ENCODE results near the gene SPTLC1.
"Not testable (repeated sequence)": the region's sequence is repeated elsewhere in the genome, so short reads cannot be mapped to it uniquely, and the experiment has no call there.

Gene SPTLC1

DNA sequence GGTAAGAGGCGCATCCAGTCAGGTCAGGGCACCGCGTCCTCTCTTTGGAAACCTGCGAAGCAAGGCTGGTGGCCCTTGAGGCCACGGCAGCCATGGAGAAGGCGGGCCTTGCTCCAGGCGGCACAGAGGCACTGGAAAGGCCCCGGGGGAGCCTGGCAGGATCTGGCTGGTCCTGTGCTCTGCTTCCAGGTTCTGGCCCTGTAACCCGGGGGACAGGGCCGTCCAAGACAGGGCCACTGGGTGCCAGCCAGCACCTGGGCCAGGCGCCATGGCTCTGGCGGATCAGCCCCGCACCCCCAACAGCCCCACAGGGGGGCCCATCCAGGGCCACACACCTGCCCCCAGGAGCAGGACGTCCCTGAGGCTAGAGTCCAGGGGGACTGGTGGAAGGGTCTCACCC, 11.6 kb downstream of the SPTLC1 start:
- DNase-seq; in situ Hi-C loops (cut with MboI; ENCODE audit: low pct_unique_long_range_greater_than_20kb, low sequenced_read_pairs): not testable (repeated sequence)

DNA sequence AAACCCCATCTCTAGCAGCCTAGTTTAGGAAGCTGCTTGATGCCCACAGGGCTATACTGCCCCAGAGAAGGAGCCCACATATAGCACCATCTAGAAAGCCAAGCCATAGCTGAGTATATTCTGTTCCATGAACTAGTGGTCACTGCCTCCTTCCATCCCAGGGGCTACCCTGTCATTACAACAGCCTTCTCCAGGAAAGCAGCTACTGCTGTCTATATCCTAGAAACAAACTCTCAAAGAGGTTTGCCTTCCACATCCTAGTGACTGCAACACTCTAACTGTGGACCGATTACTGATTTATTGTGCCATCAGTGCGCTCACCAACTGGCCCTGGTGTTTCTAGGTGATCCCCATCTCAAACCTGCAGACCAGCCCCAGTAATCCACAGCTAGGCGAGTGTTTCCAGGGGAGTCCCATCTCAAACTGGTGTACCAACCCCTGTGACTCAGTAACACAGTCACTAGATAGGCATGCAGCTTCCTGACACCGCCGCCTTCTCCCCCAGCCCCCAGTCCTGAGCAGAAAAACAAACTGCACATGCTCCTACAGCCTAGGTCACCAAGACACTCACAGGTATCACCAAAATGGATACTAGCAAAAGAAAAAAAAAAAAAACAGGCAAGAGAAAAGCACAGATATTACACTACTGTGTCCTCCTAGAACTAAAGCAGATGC, 14.8 kb downstream of the SPTLC1 start:
- in situ Hi-C loops (cut with MboI; ENCODE audit: low pct_unique_long_range_greater_than_20kb, low sequenced_read_pairs), result no loop called here
- no peak for DNase-seq

GRCh38 chr9:92098638-92099037, 16.6 kb downstream of the SPTLC1 start:
- DNase-seq, result no peak
- in situ Hi-C loops (cut with MboI; ENCODE audit: low pct_unique_long_range_greater_than_20kb, low sequenced_read_pairs), result no loop called here

- in situ Hi-C loops (cut with MboI; ENCODE audit: low pct_unique_long_range_greater_than_20kb, low sequenced_read_pairs), result no loop called here
- no peak for DNase-seq
Measured at GRCh38 chr9:92097997-92098482, 17.2 kb downstream of the SPTLC1 start.

GRCh38 chr9:92095236-92095635, 20.0 kb downstream of the SPTLC1 start:
- in situ Hi-C loops (cut with MboI; ENCODE audit: low pct_unique_long_range_greater_than_20kb, low sequenced_read_pairs), result no loop called here
- no peak for DNase-seq

DNA sequence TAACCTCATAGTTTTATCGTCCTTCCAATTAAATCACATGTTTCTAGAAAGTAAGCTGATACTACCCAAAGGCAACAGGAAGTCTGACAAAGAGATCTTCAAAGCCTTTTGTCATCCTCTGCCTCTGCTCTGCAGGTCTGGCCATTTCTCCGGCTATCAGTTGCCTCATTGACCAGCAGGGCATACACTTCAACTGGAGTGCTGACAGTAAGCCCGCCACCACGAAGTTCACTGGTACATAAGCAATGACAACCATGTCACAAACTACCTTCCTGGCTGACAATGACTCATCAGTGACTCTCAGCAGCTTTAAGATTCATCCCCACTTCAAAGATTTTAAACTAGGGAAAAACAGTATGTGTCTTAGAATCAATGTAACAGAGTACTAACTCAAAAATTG, 20.6 kb downstream of the SPTLC1 start:
- in situ Hi-C loops (cut with MboI; ENCODE audit: low pct_unique_long_range_greater_than_20kb, low sequenced_read_pairs), result no loop called here

DNA sequence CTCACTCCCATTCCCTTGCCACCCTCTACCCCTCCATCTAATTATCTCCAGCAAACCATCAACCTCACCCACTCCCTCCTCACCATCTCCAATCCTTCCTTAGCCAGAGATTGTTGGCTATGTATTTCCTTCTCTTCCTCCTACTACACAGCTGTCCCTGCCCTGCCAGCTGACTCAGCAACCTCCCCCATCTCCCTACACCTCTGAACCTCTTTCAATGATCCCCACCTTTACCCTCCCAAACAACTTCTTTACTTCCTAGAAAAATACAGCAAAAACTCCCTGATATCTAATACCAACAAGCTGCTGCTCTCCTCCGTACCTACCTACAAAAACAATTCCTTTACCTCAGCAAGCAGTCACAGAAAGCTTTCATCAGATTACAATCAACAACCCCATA, 37.3 kb downstream of the SPTLC1 start:
- in situ Hi-C loops (cut with MboI; ENCODE audit: low pct_unique_long_range_greater_than_20kb, low sequenced_read_pairs), result no loop called here

More for the DNA sequence above, 20.6 kb downstream of the SPTLC1 start:
- DNase-seq, result no peak

DNA sequence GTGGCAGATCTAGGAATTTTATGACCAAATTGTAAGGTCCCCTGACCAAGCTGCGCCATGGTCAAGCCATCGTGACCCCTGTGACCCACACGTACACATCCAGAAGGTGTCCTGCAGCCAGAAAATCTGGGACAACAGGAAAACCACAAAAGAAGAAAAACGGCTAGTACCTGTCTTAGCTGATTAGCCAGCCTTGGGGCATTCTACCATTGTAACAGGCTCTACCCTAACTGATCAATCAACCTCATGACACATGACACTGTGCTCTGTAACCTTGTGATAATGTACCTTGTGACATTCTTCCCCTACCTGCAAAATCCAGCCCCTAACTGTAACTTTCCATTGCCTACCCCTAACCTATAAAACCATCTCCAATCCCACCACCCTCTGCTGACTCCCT, 43.6 kb downstream of the SPTLC1 start:
- in situ Hi-C loops (cut with MboI; ENCODE audit: low pct_unique_long_range_greater_than_20kb, low sequenced_read_pairs), result no loop called here
- DNase-seq, result no peak

More for the DNA sequence above, 37.3 kb downstream of the SPTLC1 start:
- DNase-seq, result no peak

GRCh38 chr9:92066168-92066567, 49.0 kb downstream of the SPTLC1 start:
- no peak for DNase-seq
- in situ Hi-C loops (cut with MboI; ENCODE audit: low pct_unique_long_range_greater_than_20kb, low sequenced_read_pairs), result no loop called here

GRCh38 chr9:92064711-92065110, 50.5 kb downstream of the SPTLC1 start:
- in situ Hi-C loops (cut with MboI; ENCODE audit: low pct_unique_long_range_greater_than_20kb, low sequenced_read_pairs), result no loop called here
- DNase-seq, result no peak

GRCh38 chr9:92061184-92061583, 54.0 kb downstream of the SPTLC1 start:
- DNase-seq, result no peak
- in situ Hi-C loops (cut with MboI; ENCODE audit: low pct_unique_long_range_greater_than_20kb, low sequenced_read_pairs), result no loop called here

DNA sequence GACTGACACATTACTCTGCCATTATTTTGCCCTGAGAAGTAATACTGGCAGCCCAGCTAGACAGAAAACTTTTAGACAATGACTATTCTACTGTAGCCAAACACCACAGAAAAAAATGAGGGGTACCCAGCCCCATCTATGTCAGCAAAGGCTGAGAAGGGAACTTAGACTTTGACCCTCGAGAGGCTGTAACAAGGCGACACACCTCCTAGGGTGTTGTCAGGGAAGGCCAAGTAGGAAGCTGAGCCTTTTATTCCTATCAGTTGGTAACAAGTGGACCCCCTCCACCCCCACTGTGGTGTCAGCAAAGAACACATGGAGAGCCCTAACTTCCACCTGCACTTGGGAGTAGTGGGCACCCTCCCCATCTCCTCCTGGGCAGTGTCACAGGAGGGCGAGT, 55.6 kb downstream of the SPTLC1 start:
- no peak for DNase-seq
- in situ Hi-C loops (cut with MboI; ENCODE audit: low pct_unique_long_range_greater_than_20kb, low sequenced_read_pairs), result no loop called here

DNA sequence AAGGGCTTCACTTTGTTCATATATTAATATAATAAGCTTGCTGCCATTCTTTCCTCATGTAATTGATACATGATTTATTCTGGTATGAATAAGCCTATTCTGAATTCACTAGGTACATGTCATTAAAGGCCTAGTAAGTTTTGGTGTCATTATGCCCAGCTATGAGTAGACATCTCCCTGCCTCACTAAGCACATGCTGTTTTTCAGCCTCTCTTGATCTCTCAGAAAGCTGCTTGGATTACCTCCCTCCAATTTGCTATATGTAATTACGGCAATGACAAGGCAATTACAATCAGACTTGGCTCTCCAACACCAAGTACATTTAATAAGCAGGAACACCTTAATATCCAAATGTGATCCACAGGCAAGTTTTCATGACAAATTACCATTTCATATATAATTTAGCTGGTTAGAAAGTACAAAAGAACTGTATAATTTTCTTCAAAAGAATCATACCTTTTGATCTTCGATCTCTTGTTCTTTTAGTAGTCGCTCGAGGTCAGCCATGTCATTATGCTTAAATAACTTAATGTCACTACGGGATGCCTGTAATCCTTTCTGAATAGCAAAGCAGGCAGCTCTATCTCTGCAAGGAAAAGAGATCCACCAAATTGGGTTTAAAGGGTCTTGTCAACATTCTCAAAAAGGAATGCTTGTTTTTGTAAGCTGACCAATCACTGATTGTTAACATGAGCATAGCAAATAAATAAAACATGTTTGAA, 56.3 kb downstream of the SPTLC1 start:
- in situ Hi-C loops (cut with MboI; ENCODE audit: low pct_unique_long_range_greater_than_20kb, low sequenced_read_pairs), result no loop called here
- DNase-seq, result no peak

DNA sequence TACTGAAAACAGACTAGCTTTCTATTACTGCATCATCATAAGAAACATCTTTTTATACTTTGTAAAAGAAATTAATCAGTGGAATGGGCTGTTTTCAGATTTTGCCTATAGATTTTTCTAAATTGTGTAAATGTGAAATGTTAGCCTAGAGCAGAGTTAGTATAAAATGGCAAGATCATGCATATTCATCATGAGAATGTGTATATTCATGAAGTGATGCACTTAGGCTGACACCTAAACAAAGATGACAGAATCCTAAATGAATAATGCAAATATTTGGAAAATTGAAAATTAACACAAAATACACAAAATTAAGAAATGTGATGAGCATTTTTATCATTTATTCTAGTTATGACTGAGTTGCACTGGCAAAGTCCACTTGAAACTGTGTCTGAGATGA, 57.2 kb downstream of the SPTLC1 start:
- DNase-seq, result no peak
- in situ Hi-C loops (cut with MboI; ENCODE audit: low pct_unique_long_range_greater_than_20kb, low sequenced_read_pairs), result no loop called here

DNA sequence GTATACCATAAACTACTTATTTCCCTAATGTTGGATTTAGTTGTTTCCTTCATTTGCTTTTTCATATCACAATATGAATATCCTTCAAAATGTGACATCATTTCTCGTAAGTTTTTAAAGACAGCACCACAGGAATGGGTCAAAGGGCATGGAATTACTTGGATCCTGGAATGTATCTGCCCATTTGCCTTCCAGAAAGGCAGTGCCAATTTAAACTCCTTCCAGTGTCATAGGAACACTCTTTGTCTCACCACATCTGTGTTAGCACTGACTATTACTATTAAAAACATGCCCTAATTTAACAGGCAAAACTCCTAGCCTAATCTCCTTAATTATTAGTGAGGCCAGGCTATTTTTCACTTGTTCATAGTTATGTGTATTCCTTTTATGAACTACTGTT, 58.0 kb downstream of the SPTLC1 start:
- in situ Hi-C loops (cut with MboI; ENCODE audit: low pct_unique_long_range_greater_than_20kb, low sequenced_read_pairs), result no loop called here

DNA sequence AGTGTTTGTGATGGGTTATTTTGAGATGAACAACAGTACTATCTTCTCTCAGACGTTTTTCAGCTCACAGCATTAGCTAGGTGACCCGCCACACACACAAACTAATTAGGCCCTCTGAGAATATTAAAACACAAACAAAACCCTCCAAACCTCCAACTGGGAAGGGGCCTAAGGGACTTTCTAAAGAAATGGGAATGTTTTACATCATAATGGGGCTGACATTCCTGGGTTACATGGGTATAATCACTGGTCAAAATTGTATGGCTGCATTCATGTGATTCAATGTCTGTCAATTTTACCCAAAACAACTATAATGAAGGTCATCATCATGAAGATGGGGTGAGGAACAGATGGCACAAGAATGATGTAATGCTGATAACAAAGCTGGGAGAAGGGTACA, 59.6 kb downstream of the SPTLC1 start:
- in situ Hi-C loops (cut with MboI; ENCODE audit: low pct_unique_long_range_greater_than_20kb, low sequenced_read_pairs), result no loop called here
- DNase-seq, result no peak

More for the DNA sequence above, 58.0 kb downstream of the SPTLC1 start:
- no peak for DNase-seq

GRCh38 chr9:92048924-92049625, 66.1 kb downstream of the SPTLC1 start:
- in situ Hi-C loops (cut with MboI; ENCODE audit: low pct_unique_long_range_greater_than_20kb, low sequenced_read_pairs), result no loop called here
- DNase-seq, result no peak

DNA sequence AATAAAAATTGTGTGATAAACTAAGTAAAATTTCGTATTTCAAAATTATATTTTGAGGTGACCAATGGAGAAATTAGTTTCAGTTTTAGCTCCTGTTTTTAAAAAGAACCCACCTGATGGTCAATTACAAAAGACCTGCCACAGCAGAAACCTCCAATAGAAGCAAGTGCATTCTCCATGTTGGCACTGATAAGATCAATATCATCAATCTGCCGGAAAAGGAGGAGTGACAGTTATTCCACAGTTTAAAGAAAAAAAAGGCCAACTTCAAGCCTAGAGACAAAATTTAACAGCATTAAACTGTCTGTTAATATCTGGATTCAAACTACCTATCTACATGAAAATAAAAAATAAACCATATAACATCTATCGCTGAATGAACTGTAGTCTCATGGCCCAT, 67.7 kb downstream of the SPTLC1 start:
- no peak for DNase-seq
- in situ Hi-C loops (cut with MboI; ENCODE audit: low pct_unique_long_range_greater_than_20kb, low sequenced_read_pairs), result no loop called here

- in situ Hi-C loops (cut with MboI; ENCODE audit: low pct_unique_long_range_greater_than_20kb, low sequenced_read_pairs), result no loop called here
- DNase-seq, result no peak
Measured at GRCh38 chr9:92046676-92047075, 68.5 kb downstream of the SPTLC1 start.

- no peak for DNase-seq
- in situ Hi-C loops (cut with MboI; ENCODE audit: low pct_unique_long_range_greater_than_20kb, low sequenced_read_pairs), result no loop called here
Measured at GRCh38 chr9:92044936-92045335, 70.3 kb downstream of the SPTLC1 start.
